ENCODE measurements around the gene CCND2.

The CCND2 gene

DNA sequence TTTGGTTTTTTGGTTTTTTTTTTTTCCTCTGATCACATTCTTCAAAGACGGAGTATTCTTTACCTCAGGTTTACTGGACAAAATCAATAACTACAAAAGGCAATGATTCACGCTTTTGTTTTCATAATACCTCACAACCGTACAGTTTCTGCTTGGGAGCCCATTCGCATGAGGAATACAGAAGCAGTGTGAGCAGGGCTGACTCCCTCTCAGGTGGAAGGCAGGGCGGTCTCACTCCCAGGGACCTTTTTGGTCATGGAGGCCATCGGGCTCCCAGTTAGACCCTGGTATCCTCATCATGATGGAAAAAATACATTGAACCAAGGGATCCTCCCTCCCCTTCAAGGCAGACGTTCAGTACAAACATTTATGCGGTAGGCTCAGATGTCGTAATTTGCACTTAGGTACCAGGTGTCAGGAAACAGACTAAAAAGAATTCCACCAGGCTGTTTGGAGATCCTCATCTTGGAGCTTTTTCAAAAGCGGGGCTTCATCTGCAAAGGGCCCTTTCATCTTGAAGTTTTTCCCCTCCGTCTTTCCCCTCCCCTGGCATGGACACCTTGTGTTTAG lies 28.5 kb downstream of the CCND2 start:
- TF ChIP-seq ZNF274 (IDR thresholded peaks at IDR 0.05; ENCODE audit: low read depth, low read length) = no peak

DNA sequence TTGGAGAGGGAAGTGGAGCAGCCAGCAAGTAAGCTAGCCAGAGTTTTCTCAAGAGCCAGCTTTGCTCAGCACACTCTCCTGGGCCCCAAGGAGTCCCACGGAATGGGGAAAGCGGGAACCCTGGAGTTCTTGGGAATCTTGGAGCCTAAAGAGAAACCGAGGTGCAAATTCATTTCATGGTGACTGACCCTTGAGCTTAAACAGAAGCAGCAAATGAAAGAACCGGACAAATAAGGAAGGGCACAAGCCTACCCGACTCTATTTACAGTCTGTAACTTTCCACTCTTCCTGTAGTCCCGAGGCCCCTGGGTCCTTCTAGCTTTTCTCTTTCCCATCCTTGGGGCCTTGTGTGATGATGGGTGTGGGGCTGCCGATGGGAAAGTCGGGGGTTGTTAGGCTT lies 29.3 kb downstream of the CCND2 start:
- H3K4me3 ChIP-seq (ENCODE audit: low read length) = no peak overlapping the region
- TF ChIP-seq ZNF274 (IDR thresholded peaks at IDR 0.05; ENCODE audit: low read depth, low read length) = no peak

More for the DNA sequence above, 28.5 kb downstream of the CCND2 start:
- no peak overlapping the region for H3K4me3 ChIP-seq (ENCODE audit: low read length)

DNA sequence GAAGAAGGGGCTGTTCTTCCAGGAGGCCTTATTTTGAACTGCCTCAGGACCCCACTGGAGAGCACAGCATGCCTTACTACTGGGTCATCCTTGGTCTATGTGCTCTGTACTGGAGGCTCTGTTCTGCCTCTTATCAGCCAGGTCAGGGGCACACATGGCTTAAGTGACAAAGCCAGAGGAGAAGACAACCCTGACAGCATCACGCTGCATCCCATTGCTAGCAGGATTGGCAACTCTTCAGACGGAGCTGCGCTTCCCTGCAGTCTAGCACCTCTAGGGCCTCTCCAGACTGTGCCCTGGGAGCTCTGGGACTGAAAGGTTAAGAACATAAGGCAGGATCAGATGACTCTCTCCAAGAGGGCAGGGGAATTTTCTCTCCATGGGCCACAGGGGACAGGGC lies 30.2 kb downstream of the CCND2 start:
- no peak for TF ChIP-seq ZNF274 (IDR thresholded peaks at IDR 0.05; ENCODE audit: low read depth, low read length)
- no peak overlapping the region for H3K4me3 ChIP-seq (ENCODE audit: low read length)

DNA sequence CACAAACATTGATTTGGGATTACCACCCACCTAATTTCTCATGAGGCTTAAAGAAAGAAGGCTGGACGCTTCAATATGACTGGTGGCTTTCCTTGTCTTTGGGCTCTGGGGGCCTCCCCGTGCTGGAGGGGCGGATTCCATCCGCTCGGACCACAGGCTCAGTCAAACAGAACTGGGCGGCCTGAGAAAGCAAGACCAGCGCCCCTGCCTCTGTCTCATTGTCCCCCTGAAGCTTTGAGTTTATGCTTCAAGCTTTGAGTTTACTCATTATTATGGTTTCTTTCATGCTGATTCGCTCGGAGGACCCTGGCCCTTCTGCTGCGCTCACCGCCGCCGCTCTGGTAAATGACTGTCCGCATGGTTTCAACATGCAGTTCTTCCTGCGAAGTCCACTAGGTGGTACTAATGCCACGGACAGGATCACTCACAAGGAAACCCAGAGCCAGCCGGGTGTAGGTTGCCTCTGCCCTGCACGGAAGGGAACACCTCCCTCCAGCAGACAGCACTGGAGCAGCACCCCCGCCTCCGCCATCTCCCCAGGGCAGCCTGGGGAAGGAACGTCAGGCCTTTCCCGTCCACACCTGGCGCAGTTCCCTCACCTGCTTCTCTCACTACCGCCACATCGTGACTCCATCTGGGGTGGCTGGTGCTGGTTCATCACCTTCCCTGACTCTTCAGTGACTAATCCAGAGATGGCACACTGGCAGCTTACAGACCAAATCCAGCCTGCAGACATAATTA lies 34.2 kb downstream of the CCND2 start:
- no peak overlapping the region for H3K4me3 ChIP-seq (ENCODE audit: low read length)
- no peak for TF ChIP-seq ZNF274 (IDR thresholded peaks at IDR 0.05; ENCODE audit: low read depth, low read length)

DNA sequence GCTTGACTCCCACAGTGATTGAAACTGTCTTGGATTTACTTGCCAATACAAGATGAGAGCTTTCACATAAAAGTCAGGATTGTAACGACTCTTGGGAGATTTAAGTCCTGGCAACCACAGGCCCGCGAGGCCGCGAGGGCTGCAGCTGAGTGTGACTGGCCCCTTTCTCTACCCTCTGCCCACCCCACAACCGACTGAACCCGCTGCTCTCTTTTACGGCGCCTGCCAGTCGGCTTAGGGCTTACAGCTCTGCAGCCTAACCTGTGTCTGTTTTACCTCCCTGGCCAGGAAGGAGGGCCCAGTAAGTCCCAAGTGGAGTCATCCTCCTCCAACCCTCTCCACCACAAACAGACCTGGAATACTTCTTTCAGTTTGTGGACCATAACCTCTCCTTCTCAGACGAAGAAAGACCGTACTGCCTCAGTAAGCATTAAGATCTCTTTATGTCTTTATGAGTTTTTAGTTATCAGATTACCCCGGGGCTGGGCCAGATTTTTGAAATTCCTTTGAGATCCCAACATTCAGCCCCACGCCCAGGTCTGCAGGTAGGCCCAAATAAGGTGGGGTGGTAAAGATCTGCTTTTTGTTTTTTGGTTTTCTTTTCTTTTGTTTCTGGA lies 34.9 kb downstream of the CCND2 start:
- no peak overlapping the region for H3K4me3 ChIP-seq (ENCODE audit: low read length)
- TF ChIP-seq ZNF274 (IDR thresholded peaks at IDR 0.05; ENCODE audit: low read depth, low read length) = no peak

DNA sequence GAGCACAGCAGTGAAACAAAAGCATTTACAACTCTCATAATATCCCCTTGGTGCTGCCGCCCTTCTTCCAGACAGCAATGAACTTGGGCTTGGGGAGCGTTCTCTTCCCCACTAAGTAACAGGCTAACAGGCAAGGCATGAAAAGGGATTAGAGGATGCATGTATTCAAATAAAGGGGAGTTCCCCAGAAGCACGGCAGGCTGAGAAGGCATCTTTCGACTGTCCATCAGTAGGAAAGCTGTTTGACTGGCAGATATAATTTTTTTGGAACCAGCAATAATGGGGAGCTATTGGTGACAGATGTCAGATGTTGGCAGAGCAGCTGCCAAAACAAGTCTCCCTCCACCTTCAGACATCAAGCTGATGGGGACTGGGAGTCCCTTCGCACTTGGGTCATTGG lies 38.2 kb downstream of the CCND2 start:
- no peak overlapping the region for H3K4me3 ChIP-seq (ENCODE audit: low read length)
- TF ChIP-seq ZNF274 (IDR thresholded peaks at IDR 0.05; ENCODE audit: low read depth, low read length) = no peak

DNA sequence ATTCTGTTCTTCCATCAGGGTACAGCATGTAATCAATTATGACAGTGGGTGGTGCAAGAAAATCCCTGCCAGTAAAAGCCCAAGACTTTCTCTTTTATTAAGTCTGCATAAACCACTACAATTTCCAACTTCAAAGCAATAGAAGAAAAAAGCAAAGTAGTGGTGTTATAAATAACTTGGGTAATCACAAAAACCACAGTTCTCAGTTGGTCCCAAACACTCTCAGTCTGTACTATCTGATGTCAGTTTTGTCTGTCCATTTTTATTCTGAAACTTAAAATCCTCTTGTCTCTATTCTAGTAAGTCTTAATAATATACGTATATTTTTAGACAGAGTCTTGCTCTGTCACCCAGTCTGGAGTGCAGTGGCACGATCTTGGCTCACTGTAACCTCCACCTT lies 38.7 kb downstream of the CCND2 start:
- no peak overlapping the region for H3K4me3 ChIP-seq (ENCODE audit: low read length)
- no peak for TF ChIP-seq ZNF274 (IDR thresholded peaks at IDR 0.05; ENCODE audit: low read depth, low read length)

DNA sequence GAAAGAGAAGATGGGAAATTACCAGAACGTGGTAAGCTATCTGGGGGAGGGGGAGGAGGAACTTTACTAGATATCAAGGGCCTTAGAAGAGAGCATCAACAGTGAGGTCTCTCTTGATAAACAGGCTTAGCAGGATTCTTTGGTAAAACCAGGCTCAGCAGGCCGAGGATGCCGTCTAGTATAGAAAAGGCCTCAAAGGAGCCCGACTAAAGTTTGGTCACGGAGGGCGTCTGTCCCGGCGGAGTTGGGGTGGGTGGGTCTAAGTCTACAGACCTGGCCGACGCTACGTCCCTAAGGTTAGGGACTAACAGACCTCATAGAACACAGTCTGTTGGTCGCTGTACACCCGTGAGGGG lies 46.9 kb downstream of the CCND2 start:
- no peak for TF ChIP-seq ZNF274 (IDR thresholded peaks at IDR 0.05; ENCODE audit: low read depth, low read length)
- peak overlapping the region; percentile 73 for H3K4me3 ChIP-seq (ENCODE audit: low read length)

DNA sequence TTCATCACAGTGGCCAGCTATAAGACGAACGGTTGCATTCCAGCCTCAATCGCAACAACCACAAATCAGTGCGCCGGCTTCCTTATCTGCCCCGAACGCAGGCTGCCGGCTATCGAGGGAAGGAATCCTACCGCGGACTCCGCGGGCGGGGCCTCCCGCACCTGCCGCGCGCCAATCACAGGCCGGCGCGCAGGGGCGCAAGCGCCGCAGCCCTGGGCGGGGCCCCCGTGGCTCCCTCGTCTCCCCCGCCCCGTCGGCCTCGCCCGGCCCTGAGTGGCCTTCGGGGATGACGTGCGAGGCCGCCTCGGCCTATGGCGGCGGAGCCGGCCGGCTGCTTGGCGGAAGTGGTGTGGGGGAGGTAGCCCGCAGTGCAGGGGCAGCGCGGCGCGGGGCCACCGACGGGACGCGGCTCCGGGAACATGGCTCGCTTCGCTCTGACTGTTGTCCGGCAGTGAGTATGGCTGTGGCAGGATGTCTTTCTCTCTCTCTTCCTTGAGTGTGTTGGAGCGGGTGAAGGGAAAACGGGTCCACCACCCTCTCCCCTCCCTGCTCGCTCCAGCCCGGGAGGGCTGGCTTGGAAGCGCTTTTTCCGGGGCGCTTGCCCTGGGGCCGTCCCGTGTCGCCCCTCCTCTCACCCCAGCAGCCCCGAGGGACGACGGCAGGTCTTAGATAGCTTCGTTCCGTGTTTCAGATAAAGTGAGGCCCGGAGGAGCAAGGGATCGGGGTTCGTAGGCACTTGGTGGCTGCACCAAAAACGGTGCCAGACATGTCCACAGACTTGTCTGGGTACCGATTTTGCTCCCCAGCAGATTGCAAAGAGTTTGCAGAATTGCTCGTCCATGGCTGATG lies 47.5 kb downstream of the CCND2 start, which contains the start of gene TIGAR:
Gene TIGAR (plus strand): TSS at position 361 of the 849 bp plus-strand sequence. CDS start 59 bp downstream, at position 420.
- TF ChIP-seq ZNF274 (IDR thresholded peaks at IDR 0.05; ENCODE audit: low read depth, low read length) = no peak
- peak within 1 kb of the TSS; percentile 84 for H3K4me3 ChIP-seq (ENCODE audit: low read length)

DNA sequence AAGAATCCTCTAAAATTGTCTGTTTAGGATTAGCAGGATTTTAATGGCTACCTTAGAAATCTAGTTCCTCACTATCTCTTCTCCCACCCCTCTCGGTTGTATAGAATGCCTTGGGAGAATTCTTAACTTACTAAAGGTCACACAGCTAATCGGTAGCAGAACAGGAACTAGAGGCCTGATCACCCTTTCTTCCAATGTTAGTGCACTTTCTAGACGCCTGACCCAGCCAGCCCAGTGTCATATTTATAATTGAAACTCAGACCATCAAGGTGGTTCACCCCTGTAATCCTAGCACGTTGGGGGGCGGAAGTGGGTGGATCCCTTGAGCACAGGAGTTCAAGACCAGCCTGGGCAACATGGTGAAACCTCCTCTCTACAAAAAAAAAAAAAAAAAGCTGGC lies 49.2 kb downstream of the CCND2 start:
- peak overlapping the region; percentile 84 for H3K4me3 ChIP-seq (ENCODE audit: low read length)
- TF ChIP-seq ZNF274 (IDR thresholded peaks at IDR 0.05; ENCODE audit: low read depth, low read length) = no peak

Data from GM08714 (cell line).